ENCODE data around the gene SAMD9L.
A peak's percentile ranks its signal among the peaks of the same experiment; 100 is the strongest.

Gene SAMD9L

DNA sequence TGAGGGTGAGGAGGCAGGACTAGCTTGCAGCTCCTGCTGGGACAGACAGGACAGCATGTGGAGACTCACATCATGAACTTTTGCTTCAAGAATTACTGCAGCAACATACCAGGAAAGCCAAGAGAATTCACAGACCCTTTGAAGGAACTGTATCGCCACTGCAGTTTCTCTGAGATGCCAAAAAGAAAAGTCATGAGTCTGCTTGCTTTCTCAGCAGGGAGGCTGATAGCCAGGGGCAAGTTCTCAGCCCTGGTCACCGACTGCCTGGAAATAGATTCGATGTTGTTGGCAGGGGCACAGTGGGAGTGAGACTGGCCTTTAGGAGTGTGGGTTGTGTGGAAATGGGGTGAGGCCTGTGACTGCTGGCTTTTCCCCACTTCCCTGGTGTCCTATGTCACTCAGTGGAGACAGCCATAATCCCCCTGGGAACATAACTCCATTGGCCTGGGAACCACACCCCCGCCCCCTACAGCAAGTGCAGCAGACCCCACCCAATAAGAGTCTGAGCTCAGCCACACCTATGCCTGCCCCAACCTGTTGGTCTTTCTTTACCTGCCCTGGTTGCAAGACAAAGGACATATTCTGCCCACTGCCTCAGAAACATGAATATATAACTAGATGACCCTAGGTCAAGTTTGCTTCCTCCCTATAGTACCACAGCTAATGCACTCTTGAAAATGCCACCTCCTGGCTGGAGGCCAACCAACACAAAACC is 28.8 kb downstream of the SAMD9L start:
- TF ChIP-seq, protein P1, sequence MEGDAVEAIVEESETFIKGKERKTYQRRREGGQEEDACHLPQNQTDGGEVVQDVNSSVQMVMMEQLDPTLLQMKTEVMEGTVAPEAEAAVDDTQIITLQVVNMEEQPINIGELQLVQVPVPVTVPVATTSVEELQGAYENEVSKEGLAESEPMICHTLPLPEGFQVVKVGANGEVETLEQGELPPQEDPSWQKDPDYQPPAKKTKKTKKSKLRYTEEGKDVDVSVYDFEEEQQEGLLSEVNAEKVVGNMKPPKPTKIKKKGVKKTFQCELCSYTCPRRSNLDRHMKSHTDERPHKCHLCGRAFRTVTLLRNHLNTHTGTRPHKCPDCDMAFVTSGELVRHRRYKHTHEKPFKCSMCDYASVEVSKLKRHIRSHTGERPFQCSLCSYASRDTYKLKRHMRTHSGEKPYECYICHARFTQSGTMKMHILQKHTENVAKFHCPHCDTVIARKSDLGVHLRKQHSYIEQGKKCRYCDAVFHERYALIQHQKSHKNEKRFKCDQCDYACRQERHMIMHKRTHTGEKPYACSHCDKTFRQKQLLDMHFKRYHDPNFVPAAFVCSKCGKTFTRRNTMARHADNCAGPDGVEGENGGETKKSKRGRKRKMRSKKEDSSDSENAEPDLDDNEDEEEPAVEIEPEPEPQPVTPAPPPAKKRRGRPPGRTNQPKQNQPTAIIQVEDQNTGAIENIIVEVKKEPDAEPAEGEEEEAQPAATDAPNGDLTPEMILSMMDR (IDR thresholded peaks at IDR 0.05; ENCODE audit: low read depth, low read length) = no peak
- H3K4me3 ChIP-seq (replicated peaks in 1 of 2; ENCODE audit: low read depth in 2 of 2, low read length in 2 of 2) = no peak overlapping the region
- no peak for DNase-seq (ENCODE audit: low read depth in 2 of 2)

DNA sequence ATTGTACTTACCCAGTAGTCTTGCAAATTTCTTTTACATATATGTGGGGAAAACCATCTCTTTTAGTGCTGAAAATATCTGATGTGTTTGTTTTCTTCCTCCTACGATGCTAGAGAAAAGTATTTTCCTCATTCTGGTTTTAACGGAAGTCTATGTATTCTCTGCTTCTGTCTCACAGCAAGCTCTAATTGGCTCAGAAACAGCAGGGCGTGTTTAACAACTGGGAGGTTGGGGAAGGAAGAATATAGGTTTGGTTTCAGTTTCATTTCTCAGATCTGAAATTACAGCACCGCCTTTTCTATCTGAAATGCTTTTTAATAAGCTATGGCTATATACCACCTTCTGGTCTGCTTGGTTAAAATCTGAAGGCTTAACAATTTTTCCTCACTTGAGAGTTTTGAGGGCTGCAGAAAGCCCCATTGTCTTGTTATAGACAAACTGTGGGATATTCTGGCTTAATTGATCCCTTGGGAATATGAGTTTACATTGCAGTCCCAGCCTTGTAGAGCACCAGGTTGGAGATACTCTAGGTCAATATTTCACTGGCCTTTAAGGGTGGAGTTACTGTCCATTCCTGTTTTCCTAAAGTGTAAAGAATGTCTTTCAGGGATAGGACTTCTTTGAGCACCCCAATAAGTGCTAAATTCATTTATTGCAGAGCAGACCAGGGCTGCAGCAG is 30.2 kb downstream of the SAMD9L start, which contains the start of gene SAMD9:
SAMD9 (minus strand) TSS at position 128 of the 679 bp plus-strand sequence. CDS start 11,882 bp downstream, outside the sequence.
- DNase-seq (ENCODE audit: low read depth in 2 of 2) = peak; percentile 87 to 93
- H3K4me3 ChIP-seq (replicated peaks in 1 of 2; ENCODE audit: low read depth in 2 of 2, low read length in 2 of 2) = peak within 1 kb of the TSS; percentile 29 to 46
- TF ChIP-seq, protein P1 (IDR thresholded peaks at IDR 0.05; ENCODE audit: low read depth, low read length) = no peak

DNA sequence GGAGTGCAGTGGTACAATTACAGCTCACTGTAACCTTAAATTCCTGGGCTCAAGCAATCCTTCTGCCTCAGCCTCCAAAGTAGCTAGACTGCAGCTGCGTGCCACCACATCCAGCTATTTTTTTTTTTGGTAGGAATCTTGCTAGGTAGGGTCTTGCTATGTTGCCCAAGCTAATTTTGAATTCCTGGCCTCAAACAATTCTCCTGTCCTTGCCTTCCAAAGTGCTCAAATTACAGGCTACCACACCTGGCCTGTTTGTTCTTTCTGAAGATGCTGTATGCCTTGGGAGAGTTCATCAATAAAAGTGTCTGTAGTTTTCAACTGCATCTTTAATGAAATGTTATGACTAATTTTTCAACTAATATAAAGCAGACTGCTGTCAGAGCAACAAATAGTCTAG is 30.9 kb downstream of the SAMD9L start:
- peak in 1 of 2 donors; percentile 18 for DNase-seq (ENCODE audit: low read depth in 2 of 2)
- TF ChIP-seq, protein P1 (IDR thresholded peaks at IDR 0.05; ENCODE audit: low read depth, low read length) = no peak
- peak overlapping the region; percentile 29 to 46 for H3K4me3 ChIP-seq (replicated peaks in 1 of 2; ENCODE audit: low read depth in 2 of 2, low read length in 2 of 2)

DNA sequence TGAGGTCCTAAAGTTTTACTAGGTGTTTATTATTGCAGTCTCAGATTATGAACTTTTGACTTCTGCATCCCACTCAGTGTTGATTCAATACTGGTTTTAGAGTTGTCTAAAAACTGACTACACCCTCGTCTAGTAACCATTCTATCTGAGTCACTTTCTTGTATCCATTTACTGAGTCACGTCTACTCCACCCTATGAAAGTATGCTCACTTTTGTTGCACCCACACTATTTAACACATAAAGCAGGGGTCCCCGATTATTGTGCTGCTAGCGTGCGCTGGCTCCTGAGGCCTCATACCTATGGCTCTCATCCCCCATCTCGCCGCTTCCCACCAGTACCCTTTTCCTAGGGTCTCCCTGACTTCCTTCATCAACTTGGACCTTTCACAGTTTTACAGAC is 32.4 kb downstream of the SAMD9L start:
- TF ChIP-seq, protein P1 (IDR thresholded peaks at IDR 0.05; ENCODE audit: low read depth, low read length) = no peak
- peak; percentile 21 to 77 for DNase-seq (ENCODE audit: low read depth in 2 of 2)
- H3K4me3 ChIP-seq (replicated peaks in 1 of 2; ENCODE audit: low read depth in 2 of 2, low read length in 2 of 2) = peak overlapping the region in 1 of 2 donors; percentile 0

DNA sequence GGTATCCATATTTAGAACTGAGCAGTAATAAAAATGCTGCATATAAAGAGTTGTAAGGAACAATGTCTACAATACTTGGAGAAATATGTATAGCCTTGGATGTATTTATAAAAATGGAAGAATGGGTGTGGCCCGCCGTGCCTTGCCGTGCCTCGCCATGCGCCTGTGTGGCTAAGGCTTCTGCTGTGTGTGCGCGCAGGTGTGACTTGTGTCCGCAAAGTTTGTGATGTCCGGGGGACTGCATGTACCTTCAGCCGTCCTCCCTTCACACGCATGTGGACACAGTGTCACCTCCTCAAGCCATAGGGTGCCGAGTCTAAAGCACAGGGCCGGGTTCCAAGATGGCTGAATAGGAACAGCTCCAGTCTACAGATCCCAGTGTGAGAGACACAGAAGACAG is 40.2 kb downstream of the SAMD9L start:
- DNase-seq (ENCODE audit: low read depth in 2 of 2) = no peak
- TF ChIP-seq, protein P1 (IDR thresholded peaks at IDR 0.05; ENCODE audit: low read depth, low read length) = no peak
- H3K4me3 ChIP-seq (replicated peaks in 1 of 2; ENCODE audit: low read depth in 2 of 2, low read length in 2 of 2) = no peak overlapping the region

DNA sequence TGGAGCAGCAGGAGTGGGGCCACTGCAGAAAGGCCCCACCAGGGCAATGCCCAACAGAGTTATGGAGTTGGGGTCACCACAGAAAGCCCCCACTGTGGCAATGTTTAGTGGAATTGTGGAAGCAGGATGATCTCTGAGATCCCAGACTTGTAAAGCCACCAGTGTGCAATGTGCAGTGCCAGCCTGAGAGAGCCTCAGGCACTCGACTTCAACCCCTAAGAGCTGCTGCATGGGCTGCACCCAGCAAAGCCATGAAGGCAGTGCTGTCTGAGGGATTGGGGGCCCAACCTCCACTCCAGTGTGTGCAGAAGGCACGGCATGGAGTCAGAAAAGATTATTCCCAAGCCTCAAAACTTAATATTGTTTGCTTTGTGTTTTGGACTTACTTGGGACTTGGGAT is 50.8 kb downstream of the SAMD9L start:
- H3K4me3 ChIP-seq (replicated peaks in 1 of 2; ENCODE audit: low read depth in 2 of 2, low read length in 2 of 2) = no peak overlapping the region
- DNase-seq (ENCODE audit: low read depth in 2 of 2) = no peak
- TF ChIP-seq, protein P1 (IDR thresholded peaks at IDR 0.05; ENCODE audit: low read depth, low read length) = no peak

All from cardiac fibroblast (primary cell).